GM21619 (cell line): ENCODE data around the gene NCK2.
"Not testable (repeated sequence)": the region's sequence is repeated elsewhere in the genome, so short reads cannot be mapped to it uniquely, and the experiment has no call there.

ENCODE experiments used
- ATAC-seq: cut with Tn5 transposase; IDR thresholded peaks from one replicate; pipeline ENCODE4 v1.9.1; 2021; ENCODE audit not compliant: unreplicated experiment

The NCK2 gene

GRCh38 chr2:105754011-105754410 is 9.3 kb downstream of the NCK2 start:
- ATAC-seq, result no peak

DNA sequence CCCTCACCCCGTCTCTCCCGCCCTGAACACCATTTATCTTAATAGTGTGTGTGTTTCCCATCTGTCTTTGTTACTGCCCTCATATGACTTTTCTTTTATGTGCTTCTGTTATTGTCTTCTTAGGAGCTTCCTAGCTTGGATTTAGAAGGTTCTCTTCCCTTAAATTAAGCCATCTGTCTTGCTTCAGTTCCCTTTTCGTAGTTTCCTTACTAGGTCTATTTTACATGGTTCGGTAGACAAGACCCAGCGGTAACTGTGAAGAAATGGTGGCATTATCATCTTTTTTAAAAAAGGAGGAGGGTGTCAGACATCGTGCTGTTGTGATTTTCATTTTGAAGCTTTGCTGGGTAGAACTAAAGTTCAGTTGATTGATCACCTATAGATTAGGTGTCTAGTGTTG is 10.3 kb downstream of the NCK2 start:
- no peak for ATAC-seq

GRCh38 chr2:105755895-105756294 is 11.2 kb downstream of the NCK2 start:
- no peak for ATAC-seq

DNA sequence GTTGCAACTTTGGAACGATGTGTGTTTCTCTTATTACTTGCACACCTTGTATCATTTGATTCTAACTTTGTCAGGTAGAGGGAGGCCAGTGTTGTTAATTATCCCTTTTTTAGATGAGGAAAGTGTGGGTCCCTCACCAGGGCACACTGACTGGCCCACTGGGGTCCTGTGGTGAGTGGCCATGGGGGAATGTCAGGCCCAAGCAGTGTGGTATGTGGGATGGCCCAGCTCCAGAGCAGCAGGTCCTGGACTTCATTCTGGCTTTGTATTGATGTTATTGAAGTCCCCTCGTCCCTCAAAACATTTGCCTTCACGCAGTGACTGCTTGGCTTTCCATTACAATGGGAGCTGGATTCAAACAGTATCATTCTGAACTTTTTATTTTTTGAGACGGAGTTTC is 11.7 kb downstream of the NCK2 start:
- ATAC-seq, result no peak

GRCh38 chr2:105756865-105757264 is 12.2 kb downstream of the NCK2 start:
- ATAC-seq, result not testable (repeated sequence)

- ATAC-seq, result no peak
Observed at GRCh38 chr2:105757433-105757832, 12.7 kb downstream of the NCK2 start.

- no peak for ATAC-seq
Observed at GRCh38 chr2:105760191-105760590, 15.5 kb downstream of the NCK2 start.

DNA sequence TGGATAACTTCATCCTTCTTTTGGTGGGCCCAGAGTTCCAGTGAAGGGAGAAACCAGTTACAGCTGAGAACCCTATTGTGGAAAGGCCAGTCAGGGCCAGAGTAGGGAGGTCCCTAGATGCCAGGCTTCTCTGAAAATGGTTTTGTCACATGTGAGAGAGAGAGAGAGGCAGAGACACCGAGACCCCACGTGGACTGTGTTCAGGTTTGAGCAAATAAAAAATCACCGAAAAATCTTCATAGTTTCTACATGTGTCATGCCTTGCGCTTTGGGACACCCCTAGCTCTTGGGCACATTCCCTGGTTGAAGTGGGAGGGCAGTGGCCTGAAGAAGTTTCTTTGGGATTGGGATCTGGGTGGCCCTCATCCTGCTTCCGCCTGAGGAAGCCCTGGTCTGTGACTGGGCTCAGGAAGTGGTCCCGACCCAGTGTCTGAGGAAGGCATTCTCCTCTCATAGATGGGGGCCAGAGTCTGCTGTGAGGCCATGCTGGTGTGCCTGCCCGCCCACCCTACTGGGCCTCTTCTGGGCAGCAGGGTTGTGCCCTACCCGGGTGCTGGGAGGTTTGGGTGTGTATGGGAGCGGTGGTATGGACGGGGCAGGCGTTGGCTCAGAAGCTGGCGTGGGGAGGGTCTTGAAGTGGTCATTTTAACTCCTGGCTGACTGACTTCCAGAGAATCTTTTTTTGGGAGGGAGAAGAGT is 16.1 kb downstream of the NCK2 start:
- no peak for ATAC-seq

DNA sequence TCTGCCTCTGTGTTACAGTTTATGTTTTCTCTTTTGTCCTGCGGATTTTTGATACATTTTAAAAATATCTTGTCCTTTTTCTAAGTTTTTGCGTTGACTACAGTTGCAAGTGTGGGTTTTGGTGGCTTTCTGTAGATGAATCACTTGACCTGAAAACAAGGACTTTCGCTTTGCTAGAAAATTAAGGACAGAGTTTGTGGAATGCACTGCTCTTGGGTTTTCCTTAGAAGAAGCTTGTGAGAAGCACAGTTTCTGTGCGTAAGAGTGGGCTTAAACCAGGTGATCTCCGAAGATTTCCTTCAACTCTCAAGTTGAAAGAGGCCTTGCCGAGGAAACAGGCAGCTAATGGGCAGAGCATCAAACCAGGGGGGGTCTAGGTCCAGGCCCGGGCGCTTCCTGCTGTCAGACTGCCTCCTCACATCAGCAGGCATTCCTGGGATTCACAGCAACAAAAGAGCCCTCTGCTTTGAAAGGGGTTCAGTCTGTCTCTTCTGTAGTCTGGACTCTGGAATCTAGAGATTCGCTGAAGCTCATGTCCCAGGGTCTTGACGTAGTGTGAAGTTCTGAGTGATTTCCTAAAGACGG is 17.3 kb downstream of the NCK2 start:
- ATAC-seq, result no peak

GRCh38 chr2:105763076-105763475 is 18.4 kb downstream of the NCK2 start:
- no peak for ATAC-seq

- ATAC-seq, result no peak
Observed at GRCh38 chr2:105764059-105764458, 19.3 kb downstream of the NCK2 start.

DNA sequence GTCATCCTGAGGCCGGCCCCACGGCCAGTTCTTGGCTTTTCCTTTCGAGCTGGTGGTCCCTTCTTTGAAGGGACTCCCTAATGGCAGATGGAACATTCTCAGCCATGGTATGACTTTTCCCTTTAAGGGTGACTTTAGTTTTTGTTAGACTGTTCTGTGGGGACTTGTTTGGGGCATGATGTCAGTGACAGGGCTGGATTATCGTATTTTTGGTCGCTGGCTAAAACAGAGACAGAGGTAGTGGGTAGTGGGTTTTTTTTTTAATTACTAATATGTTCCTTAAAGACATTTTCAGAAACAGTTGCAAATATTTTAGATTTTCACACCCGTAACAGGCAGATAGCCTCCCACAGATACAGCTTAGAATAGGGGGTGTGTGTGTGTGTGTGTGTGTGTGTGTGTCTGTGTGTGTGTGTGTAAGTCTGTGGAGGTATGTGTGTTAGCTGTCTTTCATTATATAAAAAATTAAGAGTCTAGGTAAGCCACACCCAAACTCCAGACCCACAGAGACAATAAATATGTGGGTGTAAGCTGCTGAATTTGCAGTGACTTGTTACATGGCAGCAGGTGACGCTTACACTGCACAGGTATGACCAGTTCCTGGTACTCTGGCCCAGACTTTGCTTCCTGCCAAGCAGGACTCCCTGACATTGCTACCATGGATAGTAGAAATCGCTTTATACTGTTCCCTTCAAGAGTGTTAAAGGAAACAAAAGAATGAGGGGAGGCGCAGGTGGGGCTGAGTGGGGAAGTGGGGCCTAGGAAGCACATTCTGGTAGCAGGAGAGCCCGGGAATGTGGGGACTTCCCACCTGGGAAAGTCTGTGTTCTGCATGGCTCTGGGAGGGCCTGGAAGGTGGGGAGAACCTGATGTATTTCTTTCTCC is 20.9 kb downstream of the NCK2 start:
- ATAC-seq, result no peak

DNA sequence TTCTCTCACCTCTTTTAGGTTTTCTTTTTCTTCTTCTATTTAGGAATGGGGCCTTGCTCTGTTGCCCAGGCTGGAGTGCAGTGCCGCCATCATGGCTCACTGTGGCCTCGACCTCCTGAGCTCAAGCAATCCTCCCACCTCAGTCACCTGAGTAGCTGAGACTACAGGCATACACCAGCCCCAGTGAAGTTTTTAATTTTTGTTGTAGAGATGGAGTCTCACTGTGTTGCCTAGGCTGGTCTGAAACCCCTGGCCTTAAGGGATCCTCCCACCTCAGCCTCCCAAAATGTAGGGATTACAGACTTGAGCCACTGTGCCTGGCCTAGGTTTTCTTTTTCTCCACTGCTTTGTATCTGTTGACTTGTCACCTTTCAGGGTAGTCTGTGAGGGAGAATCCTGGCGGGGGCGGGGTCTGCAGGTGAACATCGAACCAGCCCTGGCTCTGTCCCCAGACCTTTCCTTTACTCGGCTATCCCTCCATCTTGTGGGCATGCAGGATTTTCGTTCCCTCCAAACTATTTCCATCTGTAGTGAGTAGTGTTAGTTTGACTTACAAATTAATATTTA is 21.7 kb downstream of the NCK2 start:
- no peak for ATAC-seq

DNA sequence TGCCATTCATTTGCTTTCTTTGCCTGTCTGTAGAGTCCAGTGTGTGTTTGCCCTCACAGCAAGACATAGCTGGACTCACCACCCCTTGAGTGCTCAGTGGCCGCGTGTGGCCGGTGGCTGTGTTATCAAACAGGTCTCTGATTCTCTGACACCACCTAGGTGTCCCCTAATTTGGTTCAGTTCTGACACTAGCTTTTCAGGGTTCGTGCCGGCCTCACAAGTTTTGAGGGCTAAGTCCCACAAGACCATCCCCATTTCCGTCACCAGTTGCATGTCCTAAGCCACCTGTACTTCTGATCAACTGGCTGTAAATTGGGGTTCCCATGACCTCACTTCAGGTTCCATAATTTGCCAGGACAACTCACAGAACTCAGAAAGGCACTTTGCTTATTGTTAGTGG is 23.5 kb downstream of the NCK2 start:
- ATAC-seq, result no peak

- no peak for ATAC-seq
Observed at GRCh38 chr2:105768961-105769452, 24.3 kb downstream of the NCK2 start.

DNA sequence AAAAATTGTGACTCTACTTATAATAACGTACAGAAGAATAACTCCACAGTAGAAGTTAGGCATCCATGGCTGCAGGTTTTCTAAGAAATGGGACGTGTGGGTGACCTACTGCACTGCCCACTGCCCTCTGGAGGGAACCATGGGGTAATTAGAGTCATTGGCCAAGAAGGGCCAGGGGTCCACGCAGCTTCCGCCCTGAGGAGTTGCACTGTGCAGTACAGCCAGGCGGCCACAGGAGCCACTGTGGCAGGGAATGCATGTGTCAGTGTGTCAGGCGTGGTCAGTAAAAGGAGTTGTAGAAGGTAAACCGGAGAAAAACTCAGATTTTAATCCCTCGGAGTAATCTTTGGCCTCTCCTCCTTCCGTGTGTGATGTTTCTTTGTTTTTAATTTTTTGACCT is 24.8 kb downstream of the NCK2 start:
- ATAC-seq, result no peak

DNA sequence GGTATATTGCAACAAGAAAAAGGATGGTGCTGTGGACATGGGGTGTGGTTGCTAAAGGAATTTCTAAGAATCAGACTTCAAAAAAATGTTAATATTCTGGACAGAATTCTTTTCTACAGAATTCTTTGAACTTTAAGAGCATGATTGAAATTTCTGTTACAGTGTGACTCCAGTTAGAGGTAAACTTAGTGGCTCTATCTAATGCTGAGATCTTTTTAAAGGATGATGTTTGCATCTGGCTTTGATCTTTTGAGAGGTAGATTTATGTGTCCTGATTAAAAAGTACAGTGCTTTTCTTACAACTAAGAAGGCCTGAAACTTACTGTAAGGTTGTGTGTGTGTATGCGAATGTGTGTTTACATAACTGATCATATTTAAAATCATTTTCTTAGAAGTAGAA is 25.4 kb downstream of the NCK2 start:
- ATAC-seq, result no peak

DNA sequence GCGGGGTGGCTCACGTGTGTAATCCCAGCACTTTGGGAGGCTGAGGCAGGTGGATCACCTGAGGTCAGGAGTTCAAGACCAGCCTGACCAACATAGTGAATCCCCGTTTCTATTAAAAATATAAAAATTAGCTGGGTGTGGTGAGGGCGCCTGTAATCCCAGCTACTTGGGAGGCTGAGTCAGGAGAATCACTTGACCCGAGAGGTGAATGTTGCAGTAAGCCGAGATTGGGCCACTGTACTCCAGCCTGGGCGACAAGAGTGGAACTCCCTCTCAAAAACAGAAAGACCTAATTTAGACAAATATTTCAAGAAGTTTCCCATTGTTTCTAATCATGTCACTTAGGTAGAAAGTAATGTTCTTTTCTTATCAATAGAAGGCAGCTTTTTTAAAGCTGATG is 26.6 kb downstream of the NCK2 start:
- not testable (repeated sequence) for ATAC-seq

DNA sequence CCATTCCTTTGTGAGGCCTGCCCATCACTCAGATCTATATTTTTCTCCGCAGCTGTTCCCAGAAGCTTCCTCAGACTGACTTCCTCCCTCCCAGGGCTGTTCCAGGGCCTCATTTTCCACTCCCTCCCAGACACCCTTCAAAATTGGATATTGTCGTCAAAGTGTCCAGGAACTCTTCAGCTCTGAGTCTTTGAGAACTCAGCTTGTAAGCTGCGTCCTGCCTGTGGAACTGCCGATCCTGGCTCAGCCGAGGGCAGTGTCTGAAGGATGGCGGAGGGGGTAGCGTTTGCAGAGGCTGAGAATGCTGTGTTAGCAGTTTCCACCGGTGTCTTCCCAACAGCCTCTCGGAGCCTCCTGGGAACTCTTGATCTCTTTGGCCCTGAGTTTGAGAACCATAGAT is 27.1 kb downstream of the NCK2 start:
- ATAC-seq, result no peak

DNA sequence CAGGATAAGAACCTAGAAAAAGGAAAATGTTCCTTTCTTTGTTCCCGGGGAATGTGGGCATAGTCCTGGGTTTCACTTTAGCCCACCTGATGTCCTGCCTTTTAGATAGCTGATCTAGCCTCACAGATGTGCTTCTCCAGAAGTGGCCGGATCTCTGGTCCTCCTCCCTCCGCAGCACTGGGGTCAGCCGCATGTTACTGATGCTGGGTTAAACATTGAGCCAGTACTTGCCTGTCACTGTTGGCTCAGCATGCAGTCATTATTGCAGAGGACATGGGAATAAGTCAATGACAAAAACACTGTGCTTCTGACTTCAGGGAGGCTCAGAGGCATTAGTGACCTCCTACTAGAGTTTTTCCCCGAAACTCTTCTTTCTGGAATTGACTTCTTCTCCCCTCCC is 27.6 kb downstream of the NCK2 start:
- no peak for ATAC-seq

DNA sequence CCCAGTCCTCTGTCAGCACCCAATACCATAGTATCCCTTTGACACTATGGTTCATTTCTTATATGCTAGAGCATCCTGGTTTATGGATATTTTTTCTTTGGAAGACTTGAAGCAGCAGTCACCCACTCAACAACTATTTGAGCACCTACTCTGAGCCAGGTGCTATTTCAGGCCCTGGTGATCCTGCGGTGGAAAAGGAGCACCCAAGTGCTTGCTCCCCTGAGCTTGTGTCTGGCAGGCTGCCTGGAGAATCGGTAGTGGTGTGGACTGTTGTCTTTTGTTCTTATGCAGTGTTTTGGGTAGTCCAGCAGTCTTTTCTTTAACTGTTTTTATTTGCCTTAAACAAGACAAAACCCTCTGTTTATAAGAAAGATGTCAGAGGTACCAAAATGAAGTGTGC is 28.9 kb downstream of the NCK2 start:
- no peak for ATAC-seq
